HEK293T (cell line): ENCODE measurements around the gene EXD3.

Experiments
- CTCF ChIA-PET: fragments of 350-600 bp; formaldehyde crosslinking; extraction: SDS; loops from one replicate; lab custom pipeline; 2021; ENCODE audit warnings: antibody characterized with exemption, inconsistent platforms; lab: Yijun Ruan, JAX
- POLR2A ChIA-PET: fragments of 350-600 bp; formaldehyde crosslinking; extraction: SDS; loops from one replicate; lab custom pipeline; 2020; ENCODE audit warnings: antibody characterized with exemption, inconsistent platforms; lab: Yijun Ruan, JAX
- DNase-seq: peaks from one replicate; pipeline ENCODE4 v3.0.0; 2012; ENCODE audit warnings: mixed read lengths; ENCODE audit errors: extremely low spot score
- ARNT ChIP-seq: fragments of 450-650 bp; IDR thresholded peaks from 2 replicates; pipeline ENCODE4 v1.6.1; 2017; ENCODE audit warnings: mild to moderate bottlenecking
- BHLHE40 ChIP-seq: fragments of 450-650 bp; IDR thresholded peaks from 2 replicates; pipeline ENCODE4 v1.6.1; 2016; ENCODE audit warnings: mild to moderate bottlenecking, moderate library complexity, borderline replicate concordance
- CTBP1 ChIP-seq: fragments of 450-650 bp; IDR thresholded peaks from 2 replicates; pipeline ENCODE4 v1.6.1; 2016; ENCODE audit warnings: borderline replicate concordance
- ELF4 ChIP-seq: fragments of 450-650 bp; IDR thresholded peaks from 2 replicates; pipeline ENCODE4 v1.6.1; 2017; ENCODE audit warnings: antibody characterized with exemption
- FOXA1 ChIP-seq: fragments of 450-650 bp; IDR thresholded peaks from 2 replicates; pipeline ENCODE4 v1.6.1; 2016; ENCODE audit warnings: mild to moderate bottlenecking
- FOXK2 ChIP-seq: fragments of 450-650 bp; IDR thresholded peaks from 2 replicates; pipeline ENCODE4 v1.6.1; 2016; ENCODE audit warnings: mild to moderate bottlenecking
- FOXM1 ChIP-seq: fragments of 450-650 bp; IDR thresholded peaks from 2 replicates; pipeline ENCODE4 v1.6.1; 2017; ENCODE audit warnings: mild to moderate bottlenecking, borderline replicate concordance
- HDGF ChIP-seq: fragments of 450-650 bp; IDR thresholded peaks from 2 replicates; pipeline ENCODE4 v1.6.1; 2017; ENCODE audit warnings: antibody characterized with exemption, borderline replicate concordance
- L3MBTL2 ChIP-seq: fragments of 450-650 bp; conservative IDR thresholded peaks from 2 replicates; pipeline ENCODE4 v1.6.1; 2016; ENCODE audit warnings: mild to moderate bottlenecking
- LEF1 ChIP-seq: fragments of 450-650 bp; IDR thresholded peaks from 2 replicates; pipeline ENCODE4 v1.6.1; 2017; ENCODE audit warnings: mild to moderate bottlenecking, borderline replicate concordance
- NFRKB ChIP-seq: fragments of 450-650 bp; IDR thresholded peaks from 2 replicates; pipeline ENCODE4 v1.6.1; 2016; ENCODE audit warnings: mild to moderate bottlenecking, moderate library complexity
- SP1 ChIP-seq: fragments of 450-650 bp; IDR thresholded peaks from 2 replicates; pipeline ENCODE4 v1.6.1; 2017
- SUZ12 ChIP-seq: fragments of 450-650 bp; IDR thresholded peaks from 2 replicates; pipeline ENCODE4 v1.6.1; 2016; ENCODE audit warnings: mild to moderate bottlenecking
- TARDBP ChIP-seq: fragments of 450-650 bp; IDR thresholded peaks from 2 replicates; pipeline ENCODE4 v1.6.1; 2016
- ZNF384 ChIP-seq: fragments of 450-650 bp; IDR thresholded peaks from 2 replicates; pipeline ENCODE4 v1.6.1; 2016
- TF ChIP-seq, protein P1 (sequence below): fragments of 450-650 bp; IDR thresholded peaks from 2 replicates; pipeline ENCODE4 v1.6.1; 2016

The EXD3 gene

DNA sequence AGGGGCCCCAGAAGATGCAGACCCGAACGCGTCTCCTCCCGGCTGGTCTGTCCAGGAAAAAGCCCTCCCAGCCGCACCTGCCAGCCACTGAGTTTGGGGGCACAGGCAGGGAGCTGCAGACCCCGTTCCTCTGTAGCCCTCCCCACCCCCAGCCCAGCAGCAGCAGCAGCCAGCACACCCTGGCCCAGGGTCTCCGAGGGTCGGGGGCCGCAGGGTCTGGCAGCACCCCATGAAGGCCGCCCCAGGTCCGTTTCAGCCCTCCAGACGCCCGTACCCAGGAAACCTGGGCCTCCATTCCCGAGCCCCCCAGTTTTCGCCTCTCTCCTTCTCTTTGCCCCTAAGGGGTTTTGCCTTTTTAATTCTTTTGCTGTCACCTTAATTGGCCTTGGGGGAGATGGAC, 19.7 kb downstream of the EXD3 start:
- no peak for DNase-seq
- POLR2A ChIA-PET = no interaction called here
- CTCF ChIA-PET = no interaction called here
- no peak for TF ChIP-seq BHLHE40
- TF ChIP-seq HDGF = no peak

DNA sequence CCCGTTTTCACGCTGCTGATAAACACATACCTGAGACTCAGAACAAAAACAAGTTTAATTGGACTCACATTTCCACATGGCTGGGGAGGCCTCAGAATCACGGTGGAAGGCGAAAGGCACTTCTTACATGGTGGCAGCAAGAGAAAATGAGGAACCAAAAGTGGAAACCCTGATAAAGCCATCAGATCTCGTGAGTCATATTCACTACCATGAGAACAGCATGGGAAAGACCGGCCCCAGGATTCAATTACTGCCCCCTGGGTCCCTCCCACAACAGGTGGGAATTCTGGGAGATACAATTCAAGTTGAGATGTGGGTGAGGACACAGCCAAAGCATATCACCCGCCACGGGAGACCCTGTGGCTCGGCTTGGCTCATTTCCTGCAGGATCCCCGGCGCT, 20.2 kb downstream of the EXD3 start:
- ChIA-PET POLR2A (no interaction called here), CTCF (no interaction called here)
- DNase-seq = no peak
- no peak for TF ChIP-seq LEF1
- TF ChIP-seq CTBP1 = no peak
- TF ChIP-seq NFRKB = no peak
- no peak for TF ChIP-seq BHLHE40
- TF ChIP-seq L3MBTL2 = no peak
- TF ChIP-seq FOXA1 = no peak
- TF ChIP-seq TARDBP = no peak
- TF ChIP-seq SP1 = no peak
- no peak for TF ChIP-seq FOXK2
- TF ChIP-seq ZNF384 = no peak

DNA sequence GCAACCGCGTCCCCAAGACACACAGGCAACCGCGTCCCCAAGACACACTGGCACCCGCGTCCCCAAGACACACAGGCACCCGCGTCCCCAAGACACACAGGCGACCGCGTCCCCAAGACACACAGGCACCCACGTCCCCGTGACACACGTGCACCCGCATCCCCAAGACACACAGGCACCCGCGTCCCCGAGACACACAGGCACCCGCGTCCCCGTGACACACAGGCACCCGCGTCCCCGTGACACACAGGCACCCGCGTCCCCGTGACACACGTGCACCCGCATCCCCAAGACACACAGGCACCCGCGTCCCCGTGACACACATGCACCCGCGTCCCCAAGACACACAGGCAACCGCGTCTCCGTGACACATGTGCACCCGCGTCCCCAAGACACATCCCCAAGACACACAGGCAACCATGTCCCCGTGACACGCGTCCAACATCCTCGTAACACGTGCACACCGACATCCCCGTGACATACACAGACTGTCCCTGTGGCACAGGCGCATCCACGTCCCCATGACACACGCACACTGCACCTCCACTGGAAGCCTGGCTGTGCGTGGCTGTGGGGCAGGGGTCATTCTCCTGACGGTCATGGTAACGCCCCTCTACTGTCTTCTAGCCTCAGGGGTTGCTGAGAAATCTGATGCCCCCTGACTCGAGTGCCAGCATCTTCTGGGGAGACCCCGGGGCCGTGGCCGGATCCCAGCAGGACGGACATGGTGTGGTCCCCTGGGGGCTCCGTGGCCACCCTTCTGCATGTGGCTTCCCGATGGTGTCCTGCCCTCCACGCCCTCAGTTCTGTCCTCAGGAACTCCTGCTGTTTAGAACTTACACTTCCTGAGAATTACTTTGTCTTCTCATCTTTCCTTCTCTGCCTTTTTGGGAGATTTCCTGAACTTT, 24.1 kb downstream of the EXD3 start:
- CTCF ChIA-PET = no interaction called here
- DNase-seq = no peak
- POLR2A ChIA-PET = no interaction called here
- TF ChIP-seq LEF1 (no peak), NFRKB (no peak), CTBP1 (no peak), SP1 (no peak), FOXA1 (no peak), ARNT (no peak), ZNF384 (no peak), FOXK2 (no peak), ELF4 (no peak), HDGF (no peak), TARDBP (no peak), BHLHE40 (no peak), FOXM1 (no peak), L3MBTL2 (no peak)

DNA sequence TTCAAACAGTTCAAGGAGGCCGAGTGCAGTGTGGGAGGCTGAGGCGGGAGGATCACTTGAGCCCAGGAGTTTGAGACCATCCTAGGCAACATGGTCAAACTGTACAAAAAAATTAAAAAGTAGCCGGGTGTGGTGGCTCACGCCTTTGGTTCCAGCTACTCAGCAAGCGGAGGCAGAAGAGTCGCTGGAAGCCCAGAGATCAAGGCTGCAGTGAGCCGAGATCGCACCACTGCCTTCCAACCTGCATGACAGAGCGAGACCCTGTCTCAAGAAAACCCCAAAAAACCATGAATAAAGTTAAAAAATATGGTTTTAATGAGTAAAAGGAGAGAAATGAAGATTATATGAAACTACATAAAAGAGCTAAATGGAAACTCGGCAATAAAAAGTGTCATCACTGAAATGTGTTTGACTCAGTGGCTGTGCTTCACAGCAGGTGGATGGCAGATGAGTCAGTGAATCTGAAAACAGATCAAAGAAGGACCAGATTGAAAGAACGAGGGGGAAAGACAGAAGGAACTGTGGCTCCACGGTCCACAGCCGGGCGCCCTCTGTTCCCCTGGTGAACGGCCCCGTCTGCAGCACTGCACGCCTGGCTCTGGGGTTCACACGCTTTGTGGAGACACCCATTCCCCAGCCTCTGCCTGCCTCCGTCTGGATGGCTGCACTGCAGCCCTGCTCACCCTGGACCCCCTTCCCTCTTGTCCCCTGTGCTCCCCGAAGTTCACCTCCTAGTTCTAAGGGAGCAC, 25.1 kb downstream of the EXD3 start:
- ChIA-PET POLR2A (no interaction called here), CTCF (no interaction called here)
- DNase-seq = no peak
- TF ChIP-seq FOXA1 = no peak

DNA sequence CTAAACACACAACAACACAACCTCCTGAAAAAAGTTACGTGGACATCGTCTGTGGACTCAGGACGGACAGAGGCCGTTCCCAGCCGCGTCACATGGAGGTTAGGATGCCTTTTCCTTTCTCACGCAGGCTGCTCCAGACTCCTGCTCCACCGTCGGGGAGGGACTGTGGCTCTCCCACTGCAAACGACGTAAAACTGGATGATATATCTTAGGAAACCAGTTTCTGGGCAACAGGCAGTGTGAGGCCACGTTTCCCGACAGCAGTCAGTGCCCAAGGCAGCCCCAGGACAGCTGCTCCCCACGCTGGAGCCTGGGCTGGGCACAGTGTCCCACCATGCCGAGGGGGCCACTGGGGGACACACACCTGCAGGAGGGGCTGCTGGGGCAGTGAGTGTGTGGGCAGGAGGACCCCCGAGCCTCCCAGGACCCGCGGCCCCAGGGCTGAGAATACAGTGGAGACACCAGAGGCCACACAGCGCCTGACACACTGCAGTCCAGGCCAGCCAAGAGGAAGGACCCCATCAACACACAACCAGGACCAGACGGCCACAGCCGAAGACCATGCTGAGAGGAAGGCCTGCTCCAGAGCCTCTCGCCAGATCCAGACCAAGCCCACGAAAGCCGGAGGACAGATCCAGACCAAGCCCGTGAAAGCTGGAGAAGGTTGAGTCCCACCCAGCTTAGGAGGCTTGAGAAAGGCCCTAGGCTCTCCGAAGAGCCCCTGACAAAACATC, 26.2 kb downstream of the EXD3 start:
- CTCF ChIA-PET = no interaction called here
- no peak for DNase-seq
- POLR2A ChIA-PET = interaction anchor here (1.6 kb wide), 1 partner anchor 95 kb away, joined by 3 read pairs; the partner anchor contains the start of gene NRARP
- TF ChIP-seq CTBP1 (no peak), NFRKB (no peak), LEF1 (no peak), BHLHE40 (no peak), ARNT (no peak), SP1 (no peak)
- TF ChIP-seq, protein P1, sequence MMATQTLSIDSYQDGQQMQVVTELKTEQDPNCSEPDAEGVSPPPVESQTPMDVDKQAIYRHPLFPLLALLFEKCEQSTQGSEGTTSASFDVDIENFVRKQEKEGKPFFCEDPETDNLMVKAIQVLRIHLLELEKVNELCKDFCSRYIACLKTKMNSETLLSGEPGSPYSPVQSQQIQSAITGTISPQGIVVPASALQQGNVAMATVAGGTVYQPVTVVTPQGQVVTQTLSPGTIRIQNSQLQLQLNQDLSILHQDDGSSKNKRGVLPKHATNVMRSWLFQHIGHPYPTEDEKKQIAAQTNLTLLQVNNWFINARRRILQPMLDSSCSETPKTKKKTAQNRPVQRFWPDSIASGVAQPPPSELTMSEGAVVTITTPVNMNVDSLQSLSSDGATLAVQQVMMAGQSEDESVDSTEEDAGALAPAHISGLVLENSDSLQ = no peak

DNA sequence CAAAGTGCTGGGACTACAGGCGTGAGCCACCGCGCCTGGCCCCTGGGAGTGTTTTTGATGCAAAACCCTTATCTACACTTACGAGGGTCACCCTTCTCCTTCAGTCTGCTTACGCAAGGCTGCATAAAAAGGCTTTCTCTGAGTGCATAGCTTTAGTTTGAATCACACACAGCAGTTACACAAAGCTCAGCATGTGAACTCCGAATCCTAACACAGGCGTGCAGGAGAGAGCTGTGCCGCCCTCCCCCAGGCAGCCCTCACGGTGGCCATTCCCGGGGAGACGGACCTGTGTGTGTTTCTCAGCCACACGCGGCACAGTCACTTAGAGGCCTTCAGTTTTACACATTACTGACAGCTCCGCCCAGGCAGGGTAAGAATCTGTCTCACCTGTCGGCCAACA, 26.7 kb downstream of the EXD3 start:
- TF ChIP-seq ARNT (no peak), FOXK2 (no peak), CTBP1 (no peak), TARDBP (no peak), FOXM1 (no peak), SUZ12 (no peak), LEF1 (no peak)
- no peak for DNase-seq
- ChIA-PET POLR2A (interaction anchor here (1.6 kb wide), 1 partner anchor 94 kb away, joined by 3 read pairs; the partner anchor contains the start of gene NRARP), CTCF (no interaction called here)

DNA sequence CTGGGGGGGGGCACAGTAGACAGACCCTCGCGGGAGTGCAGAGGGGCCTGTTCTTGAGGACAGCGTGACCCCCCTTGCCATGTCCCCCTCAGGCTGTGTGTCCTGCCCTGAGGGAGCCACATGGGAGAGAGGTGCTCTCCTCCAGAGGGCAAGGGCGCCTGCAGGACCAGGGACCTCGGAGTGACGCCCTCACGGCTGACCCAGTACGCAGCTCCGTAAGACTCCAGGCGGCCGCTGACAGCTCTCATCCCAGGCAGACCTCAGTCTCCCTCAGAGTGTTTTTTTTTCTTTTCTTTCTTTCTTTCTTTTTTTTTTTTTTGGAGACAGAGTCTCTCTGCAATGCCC, 27.3 kb downstream of the EXD3 start:
- POLR2A ChIA-PET = interaction anchor here (1.6 kb wide), 1 partner anchor 94 kb away, joined by 3 read pairs; the partner anchor contains the start of gene NRARP
- no peak for TF ChIP-seq ELF4
- no peak for TF ChIP-seq BHLHE40
- no peak for TF ChIP-seq CTBP1
- TF ChIP-seq FOXK2 = no peak
- CTCF ChIA-PET = no interaction called here
- DNase-seq = no peak
